COLO668 (cell line): Measurements from ENCODE around the gene TNFRSF4.

Source experiments
- DNase-seq: peaks from one replicate; lab custom pipeline; 2025; ENCODE audit not compliant: unreplicated experiment; lab: John Stamatoyannopoulos, UW

Gene TNFRSF4

GRCh38 chr1:1171161-1171545 is 42.8 kb downstream of the TNFRSF4 start:
- no peak for DNase-seq

- DNase-seq = no peak
Measured at GRCh38 chr1:1170215-1171091, 43.5 kb downstream of the TNFRSF4 start.

GRCh38 chr1:1169429-1170214 is 44.3 kb downstream of the TNFRSF4 start:
- DNase-seq = peak; percentile 54

GRCh38 chr1:1168451-1169411 is 45.2 kb downstream of the TNFRSF4 start:
- DNase-seq = peak; percentile 82

- no peak for DNase-seq
Measured at GRCh38 chr1:1167841-1168450, 46.0 kb downstream of the TNFRSF4 start.

- peak; percentile 98 for DNase-seq
Measured at GRCh38 chr1:1167398-1167821, 46.5 kb downstream of the TNFRSF4 start.

GRCh38 chr1:1166642-1167397 is 47.1 kb downstream of the TNFRSF4 start:
- DNase-seq = peak; percentile 85

GRCh38 chr1:1165900-1166421 is 48.0 kb downstream of the TNFRSF4 start:
- peak; percentile 76 for DNase-seq

- peak; percentile 79 for DNase-seq
Measured at GRCh38 chr1:1165485-1165884, 48.5 kb downstream of the TNFRSF4 start.

GRCh38 chr1:1164701-1165451 is 49.1 kb downstream of the TNFRSF4 start:
- DNase-seq = peak; percentile 96

- DNase-seq = no peak
Measured at GRCh38 chr1:1164361-1164700, 49.6 kb downstream of the TNFRSF4 start.

- DNase-seq = no peak
Measured at GRCh38 chr1:1163538-1164070, 50.3 kb downstream of the TNFRSF4 start.

- DNase-seq = peak; percentile 100
Measured at GRCh38 chr1:1162597-1163537, 51.1 kb downstream of the TNFRSF4 start.

GRCh38 chr1:1161683-1162079 is 52.3 kb downstream of the TNFRSF4 start:
- no peak for DNase-seq
